ENCODE data around the gene COMMD2.

DNA sequence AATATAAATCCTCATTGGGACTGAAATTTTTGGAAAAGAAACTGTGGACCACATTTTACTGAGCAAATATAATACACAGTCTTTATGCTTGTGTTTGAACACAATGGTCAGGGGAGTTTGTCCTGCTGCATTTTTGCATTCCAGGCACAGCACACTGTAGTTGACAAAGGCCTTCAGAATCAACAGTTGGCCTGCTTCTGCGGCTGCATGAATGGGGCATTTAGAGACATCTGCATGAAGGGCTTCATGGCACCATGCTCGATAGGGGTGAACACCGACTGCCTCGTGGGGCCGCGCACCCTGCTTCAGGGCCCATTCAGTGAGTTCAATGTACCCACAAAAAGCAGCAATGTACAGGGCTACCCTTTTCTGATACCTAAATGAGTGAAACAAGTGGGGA is 15.4 kb upstream of the COMMD2 start:
- TF ChIP-seq, protein P1, sequence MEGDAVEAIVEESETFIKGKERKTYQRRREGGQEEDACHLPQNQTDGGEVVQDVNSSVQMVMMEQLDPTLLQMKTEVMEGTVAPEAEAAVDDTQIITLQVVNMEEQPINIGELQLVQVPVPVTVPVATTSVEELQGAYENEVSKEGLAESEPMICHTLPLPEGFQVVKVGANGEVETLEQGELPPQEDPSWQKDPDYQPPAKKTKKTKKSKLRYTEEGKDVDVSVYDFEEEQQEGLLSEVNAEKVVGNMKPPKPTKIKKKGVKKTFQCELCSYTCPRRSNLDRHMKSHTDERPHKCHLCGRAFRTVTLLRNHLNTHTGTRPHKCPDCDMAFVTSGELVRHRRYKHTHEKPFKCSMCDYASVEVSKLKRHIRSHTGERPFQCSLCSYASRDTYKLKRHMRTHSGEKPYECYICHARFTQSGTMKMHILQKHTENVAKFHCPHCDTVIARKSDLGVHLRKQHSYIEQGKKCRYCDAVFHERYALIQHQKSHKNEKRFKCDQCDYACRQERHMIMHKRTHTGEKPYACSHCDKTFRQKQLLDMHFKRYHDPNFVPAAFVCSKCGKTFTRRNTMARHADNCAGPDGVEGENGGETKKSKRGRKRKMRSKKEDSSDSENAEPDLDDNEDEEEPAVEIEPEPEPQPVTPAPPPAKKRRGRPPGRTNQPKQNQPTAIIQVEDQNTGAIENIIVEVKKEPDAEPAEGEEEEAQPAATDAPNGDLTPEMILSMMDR (IDR thresholded peaks at IDR 0.05; ENCODE audit: low read length), result no peak
- TF ChIP-seq EZH2 (optimal IDR thresholded peaks at IDR 0.05; ENCODE audit: low read depth, low read length), result no peak

Measured in MM.1S (cell line).